NCI-H524 (cell line): ENCODE measurements around the gene ARMC2.
"Not testable (repeated sequence)": the region's sequence is repeated elsewhere in the genome, so short reads cannot be mapped to it uniquely, and the experiment has no call there.

Experiments
- DNase-seq, 2 experiments: peaks; one replicate each; lab custom pipeline; 2025; lab: John Stamatoyannopoulos, UW

ARMC2 gene

DNA sequence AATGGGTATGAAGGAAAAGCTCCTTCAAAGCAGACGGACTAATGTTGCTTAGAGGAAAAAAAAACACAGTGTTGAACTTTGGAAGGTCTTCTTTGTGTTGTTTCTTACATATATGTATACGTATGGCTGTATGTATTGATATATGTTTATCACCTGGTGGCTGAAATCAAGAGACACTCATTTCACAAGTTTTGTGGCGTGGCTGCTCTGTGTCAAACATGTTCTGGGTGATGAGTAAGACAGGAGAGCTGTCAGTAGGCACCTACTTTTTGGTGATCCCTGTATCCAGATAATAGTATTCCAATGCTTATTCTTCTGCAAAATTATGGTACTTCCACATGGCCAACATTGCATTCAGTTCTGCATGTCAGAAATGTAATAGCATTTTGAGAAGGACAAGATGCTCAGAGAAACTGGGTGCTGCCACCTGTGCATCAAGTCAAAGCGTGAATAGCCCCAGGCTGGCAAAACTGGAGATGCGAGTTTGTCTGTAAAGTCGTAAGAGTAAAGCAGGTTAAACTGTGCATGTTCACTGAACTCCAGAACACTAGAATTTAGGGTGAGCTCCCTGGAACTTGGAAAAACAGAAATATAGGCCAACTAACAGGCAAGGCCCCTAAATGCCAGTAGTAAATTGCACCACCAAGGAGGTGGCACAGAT is 67.9 kb downstream of the ARMC2 start:
- DNase-seq, result no peak

- no peak for DNase-seq
Observed at GRCh38 chr6:108920751-108921150, 72.5 kb downstream of the ARMC2 start.

DNA sequence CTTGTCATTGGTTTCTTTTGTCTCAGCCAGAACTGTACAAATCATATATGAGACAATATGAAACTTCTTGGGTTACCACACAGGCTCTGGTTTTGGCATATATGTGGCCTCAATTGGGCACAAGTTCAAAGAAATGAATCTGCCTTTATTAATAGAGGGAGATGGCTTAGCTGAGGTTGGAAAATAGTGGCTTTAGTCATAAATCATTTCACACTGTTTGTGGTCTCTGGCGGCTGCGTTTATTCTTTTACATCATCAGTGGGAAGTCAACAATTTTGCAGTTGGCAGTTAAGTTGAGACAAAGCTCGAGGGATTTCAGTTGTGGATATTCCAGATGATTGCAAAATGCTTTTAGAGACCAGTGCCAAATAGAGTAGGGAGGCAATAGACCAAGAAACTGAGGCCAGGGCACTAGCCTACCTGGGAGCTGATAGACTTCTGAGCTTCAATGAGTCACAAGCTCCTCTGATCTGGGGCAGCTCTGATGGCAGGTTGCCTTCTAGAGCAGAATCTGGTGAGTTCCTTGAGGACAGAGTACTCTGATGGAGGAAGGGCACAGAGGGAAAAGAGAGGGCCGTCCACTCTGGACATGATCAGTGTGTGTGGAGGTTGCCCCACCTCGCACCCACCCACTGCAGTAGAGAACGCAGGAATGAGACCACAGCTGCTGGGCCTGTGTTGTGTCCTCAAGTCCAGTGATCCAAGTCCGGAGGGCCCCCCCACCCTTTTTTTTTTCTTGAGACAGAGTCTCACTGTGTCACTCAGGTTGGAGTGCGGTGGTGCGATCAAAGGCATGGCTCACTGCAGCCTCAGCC is 73.5 kb downstream of the ARMC2 start:
- DNase-seq, result no peak

- DNase-seq, result no peak
Observed at GRCh38 chr6:108922499-108922898, 74.3 kb downstream of the ARMC2 start.

- DNase-seq, result no peak
Observed at GRCh38 chr6:108927927-108928326, 79.7 kb downstream of the ARMC2 start.

GRCh38 chr6:108928650-108929049 is 80.4 kb downstream of the ARMC2 start:
- no peak for DNase-seq

GRCh38 chr6:108931090-108931489 is 82.9 kb downstream of the ARMC2 start:
- DNase-seq, result not testable (repeated sequence)

GRCh38 chr6:108937170-108937569 is 88.9 kb downstream of the ARMC2 start:
- DNase-seq, result no peak

DNA sequence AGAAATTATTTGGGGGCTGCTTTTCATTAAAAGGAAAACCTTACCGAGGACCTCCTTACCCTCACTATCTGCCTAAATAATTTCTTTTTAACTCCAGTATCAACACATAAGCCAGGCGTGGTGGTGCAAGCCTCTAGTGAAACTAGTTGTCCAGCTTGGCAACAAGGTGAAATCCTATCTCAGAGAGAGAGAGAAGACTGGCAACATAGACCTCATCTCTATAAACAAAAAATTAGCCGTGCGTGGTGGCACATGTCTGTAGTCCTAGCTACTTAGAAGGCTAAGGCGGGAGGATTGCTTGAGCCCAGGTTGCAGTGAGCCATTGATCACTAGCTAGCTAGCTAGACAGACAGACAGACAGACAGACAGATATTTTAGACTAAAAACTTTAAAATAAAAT is 92.5 kb downstream of the ARMC2 start:
- no peak for DNase-seq

DNA sequence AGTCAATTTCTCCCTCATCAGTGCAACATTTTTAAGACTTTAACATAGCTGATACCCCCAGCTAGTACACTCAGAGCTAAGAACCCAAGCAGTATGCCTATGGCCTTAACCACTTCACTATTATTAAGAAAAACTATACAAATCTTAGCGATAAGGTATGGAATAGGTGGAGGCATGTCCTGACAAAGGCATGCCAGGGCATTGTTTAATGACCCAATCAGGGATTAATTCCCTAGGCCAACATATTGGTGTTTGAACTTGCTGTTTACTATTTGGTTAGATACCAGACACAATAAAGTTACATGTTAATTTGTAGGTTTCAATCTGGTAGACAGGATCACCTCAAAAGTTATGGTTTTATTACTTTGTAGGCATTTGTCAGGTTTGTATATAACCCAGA is 93.1 kb downstream of the ARMC2 start:
- DNase-seq, result no peak

GRCh38 chr6:108941859-108942258 is 93.6 kb downstream of the ARMC2 start:
- DNase-seq, result no peak

DNA sequence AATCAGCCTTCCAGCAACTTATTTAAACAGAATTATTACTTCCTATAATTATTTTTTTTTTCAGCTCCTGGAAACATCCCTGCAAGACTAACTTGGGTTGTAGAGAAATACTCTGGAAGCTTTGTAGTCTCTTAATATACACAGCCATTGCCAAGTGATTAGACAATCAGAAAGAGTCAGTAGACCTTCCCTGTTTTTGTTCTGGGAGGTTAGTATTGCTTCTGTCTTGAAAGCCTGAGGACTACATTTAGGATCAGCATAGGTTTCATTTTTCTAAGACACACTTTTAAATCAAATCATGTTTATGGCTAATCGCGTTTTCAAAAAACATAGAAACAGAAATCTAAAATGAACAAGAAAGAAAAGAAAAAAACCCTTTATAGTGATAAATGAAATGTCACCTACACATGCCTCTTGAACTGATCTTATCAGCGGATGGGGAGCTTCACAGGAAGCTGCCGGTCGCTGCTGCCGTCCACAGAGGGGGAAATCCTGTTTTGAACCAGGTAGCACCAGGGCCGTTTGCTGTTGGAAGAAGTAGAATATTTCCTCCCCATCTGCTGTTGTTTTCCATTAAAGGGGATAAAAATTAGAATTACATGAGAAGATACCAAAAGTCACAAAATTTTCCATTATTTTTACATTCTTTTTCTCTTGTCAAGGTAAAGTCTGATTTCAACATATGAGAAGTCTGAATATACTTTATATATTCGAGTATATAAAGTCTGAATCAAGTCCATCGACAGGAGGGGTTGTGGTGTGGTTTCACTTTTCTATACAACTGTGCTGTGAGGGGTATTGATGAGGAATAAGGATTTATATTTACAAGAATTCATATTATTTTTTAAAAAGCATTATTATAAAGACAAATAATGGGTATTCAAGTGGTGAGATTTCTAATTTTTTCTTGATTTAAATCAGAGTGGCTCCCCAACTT is 94.6 kb downstream of the ARMC2 start:
- no peak for DNase-seq

- DNase-seq, result no peak
Observed at GRCh38 chr6:108944071-108944470, 95.8 kb downstream of the ARMC2 start.

- no peak for DNase-seq
Observed at GRCh38 chr6:108944707-108945680, 96.8 kb downstream of the ARMC2 start.

DNA sequence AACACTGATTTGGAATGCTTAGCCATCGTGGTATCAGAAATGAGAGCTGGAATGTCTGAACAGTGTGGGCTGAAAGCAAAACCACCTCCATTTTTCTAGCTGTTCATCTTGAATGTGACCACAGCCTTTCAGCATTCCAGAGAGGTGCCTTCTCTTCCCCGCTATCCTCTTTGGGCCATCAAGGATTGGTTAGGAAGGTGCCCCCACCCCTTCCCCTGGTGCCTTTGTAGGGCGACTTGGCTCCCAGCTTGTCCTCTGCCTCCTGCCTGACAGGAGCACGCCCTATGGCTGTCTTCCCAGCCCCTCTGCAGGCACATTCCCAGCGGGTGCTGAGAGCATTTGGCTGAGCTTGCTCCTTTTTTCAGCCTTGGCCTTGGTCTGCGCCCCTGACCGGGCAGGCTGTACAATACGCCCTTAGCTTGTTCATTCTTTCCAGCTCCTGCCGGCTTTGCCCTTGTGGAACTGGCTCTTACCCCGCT is 97.5 kb downstream of the ARMC2 start:
- DNase-seq, result no peak

DNA sequence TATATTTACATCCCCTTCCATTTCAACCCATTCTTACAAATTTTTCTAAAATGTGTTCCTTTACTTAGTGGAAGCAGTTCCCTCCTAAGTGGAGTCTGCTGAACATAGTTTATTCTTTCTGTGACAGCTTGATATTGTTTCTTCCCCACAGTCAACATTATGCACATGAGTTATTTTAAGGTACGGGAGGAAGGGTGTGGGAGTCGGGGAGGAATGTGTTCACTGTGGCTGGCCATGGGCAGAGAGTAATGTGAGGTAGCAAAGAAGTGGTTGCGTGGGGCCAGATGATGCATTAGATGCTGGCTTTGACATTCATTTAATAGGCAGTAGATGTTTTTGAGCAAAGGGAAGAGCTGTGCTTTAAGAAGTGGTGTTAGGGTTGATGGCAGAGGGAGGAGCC is 98.5 kb downstream of the ARMC2 start:
- DNase-seq, result no peak

DNA sequence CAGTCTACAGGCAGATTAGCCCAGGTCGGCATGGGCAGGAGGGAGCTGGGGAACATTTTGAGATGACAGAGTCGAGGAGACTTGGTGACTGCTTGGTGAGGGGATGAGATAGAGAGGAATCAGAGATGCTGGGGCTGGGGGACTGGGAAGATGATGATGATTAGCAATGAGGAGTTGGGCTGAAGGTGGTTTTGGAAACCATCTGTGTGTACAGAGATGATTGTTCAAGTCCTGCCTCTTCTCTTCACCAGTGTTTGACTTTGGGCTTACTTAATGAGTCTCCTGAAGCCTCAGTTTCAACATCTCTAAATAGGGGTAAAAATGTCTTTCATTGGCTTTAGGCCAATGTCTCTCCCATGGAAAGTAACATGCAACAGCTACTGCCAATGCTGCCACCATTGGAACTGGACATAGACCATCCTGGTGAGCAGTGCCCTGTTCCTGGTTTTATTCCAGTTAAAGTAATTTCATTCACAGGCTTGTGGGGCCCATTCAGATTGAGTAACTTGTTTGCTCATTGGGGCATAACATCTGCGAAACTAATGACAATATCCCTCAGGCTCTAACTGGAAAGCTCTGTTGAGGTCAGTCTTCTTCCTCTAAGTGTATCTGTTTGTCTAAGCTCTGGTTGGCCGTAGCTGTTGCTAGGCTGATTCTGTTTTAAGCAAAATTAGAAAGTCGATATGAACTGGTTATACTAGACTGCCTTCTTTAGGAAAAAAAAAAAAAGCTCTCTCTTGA is 99.1 kb downstream of the ARMC2 start:
- DNase-seq, result no peak

DNA sequence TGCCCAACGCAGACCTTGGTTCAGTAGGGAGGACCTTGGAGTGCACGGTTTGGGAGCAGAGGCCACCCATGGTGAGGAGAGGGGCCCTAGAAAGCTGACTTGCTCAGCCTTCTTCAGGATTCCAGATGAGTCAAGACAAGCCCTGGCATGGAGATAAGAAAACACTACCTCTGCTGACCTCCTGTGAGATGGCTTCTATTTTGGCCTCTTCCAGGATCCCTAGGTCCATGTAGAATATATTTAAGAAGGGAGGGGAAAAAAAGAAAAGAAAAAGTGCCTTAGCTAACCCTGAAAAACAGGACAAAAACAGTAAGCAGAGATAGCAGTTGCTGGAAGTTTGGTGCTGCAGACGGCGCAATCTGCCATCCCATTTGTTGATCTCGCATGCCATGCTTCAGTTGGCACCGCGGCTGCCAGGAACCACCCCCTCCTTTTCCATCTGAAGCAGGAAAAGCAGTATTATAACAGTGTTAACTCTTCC is 100.0 kb downstream of the ARMC2 start:
- DNase-seq, result peak in 1 of 2 experiments; percentile 28

- DNase-seq, result no peak
Observed at GRCh38 chr6:108951351-108951953, 103.2 kb downstream of the ARMC2 start.
